Measurements from ENCODE around the gene HBZ.

DNA sequence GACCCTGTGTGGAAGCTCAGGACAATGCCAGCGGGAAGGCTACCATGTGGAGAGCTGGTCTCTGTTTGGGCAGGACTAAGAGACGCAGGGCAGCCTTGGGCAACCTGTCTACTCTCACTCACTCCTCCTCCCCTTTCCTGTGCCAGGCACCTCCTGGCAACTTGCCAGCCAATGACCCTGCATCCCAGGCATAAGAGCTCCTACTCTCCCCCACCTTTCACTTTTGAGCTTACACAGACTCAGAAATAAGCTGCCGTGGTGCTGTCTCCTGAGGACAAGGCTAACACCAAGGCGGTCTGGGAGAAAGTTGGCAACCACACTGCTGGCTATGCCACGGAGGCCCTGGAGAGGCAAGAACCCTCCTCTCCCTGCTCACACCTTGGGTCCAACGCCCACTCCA is 16.0 kb downstream of the HBZ start:
- TF ChIP-seq, protein P1, sequence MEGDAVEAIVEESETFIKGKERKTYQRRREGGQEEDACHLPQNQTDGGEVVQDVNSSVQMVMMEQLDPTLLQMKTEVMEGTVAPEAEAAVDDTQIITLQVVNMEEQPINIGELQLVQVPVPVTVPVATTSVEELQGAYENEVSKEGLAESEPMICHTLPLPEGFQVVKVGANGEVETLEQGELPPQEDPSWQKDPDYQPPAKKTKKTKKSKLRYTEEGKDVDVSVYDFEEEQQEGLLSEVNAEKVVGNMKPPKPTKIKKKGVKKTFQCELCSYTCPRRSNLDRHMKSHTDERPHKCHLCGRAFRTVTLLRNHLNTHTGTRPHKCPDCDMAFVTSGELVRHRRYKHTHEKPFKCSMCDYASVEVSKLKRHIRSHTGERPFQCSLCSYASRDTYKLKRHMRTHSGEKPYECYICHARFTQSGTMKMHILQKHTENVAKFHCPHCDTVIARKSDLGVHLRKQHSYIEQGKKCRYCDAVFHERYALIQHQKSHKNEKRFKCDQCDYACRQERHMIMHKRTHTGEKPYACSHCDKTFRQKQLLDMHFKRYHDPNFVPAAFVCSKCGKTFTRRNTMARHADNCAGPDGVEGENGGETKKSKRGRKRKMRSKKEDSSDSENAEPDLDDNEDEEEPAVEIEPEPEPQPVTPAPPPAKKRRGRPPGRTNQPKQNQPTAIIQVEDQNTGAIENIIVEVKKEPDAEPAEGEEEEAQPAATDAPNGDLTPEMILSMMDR (conservative IDR thresholded peaks at IDR 0.05 in 1 of 2, IDR thresholded peaks at IDR 0.05 in 1 of 2; ENCODE audit: extremely low read depth in 1 of 2, insufficient read depth in 1 of 2, low read depth in 1 of 2, low read length in 2 of 2) = no peak
- TF ChIP-seq EZH2 (IDR thresholded peaks at IDR 0.05; ENCODE audit: borderline replicate concordance, low read length) = no peak

Data from mammary epithelial cell (primary cell).